HS-5 (cell line): ENCODE results near the gene VSX2.

Source experiments
- DNase-seq: peaks from one replicate; pipeline ENCODE4 v3.0.0-alpha.2; 2012; ENCODE audit warnings: low read depth

The VSX2 gene

DNA sequence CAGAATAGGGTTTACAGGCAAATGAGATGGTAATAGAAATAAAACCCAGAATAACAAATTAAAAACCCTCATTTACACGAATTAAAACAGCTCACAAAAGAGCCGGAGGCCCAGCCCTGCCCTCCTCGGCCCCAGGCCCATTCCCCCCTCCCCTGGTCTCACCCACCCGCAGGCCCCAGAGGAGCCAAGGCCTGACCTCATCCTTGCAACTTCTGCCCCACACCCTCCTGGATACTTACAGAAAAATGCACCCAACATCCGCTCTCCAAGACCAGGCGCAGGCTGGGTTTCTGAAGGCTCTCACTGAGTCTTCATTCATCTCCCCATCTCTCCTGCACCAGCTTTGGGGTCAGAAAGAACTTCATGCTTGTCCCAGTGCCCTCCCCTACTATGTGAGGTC lies 16.2 kb upstream of the VSX2 start:
- DNase-seq = no peak

DNA sequence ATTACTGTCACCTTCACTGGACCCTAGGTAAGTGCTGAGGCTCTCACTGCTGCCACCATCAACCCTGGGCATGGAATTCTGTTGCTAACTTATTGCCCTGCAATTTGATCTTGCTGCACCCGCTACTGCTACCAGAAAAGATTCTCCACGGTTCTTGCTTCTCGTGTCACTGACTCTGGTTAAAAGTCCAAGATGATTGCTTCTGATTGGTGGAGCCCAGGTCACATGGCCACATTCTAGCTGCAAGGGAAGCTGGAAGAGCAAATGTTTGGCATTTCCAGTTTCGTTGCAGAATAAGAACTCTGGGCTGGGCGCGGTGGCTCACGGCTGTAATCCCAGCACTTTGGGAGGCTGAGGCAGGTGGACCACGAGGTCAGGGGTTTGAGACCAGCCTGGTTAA lies 7.5 kb upstream of the VSX2 start:
- no peak for DNase-seq

DNA sequence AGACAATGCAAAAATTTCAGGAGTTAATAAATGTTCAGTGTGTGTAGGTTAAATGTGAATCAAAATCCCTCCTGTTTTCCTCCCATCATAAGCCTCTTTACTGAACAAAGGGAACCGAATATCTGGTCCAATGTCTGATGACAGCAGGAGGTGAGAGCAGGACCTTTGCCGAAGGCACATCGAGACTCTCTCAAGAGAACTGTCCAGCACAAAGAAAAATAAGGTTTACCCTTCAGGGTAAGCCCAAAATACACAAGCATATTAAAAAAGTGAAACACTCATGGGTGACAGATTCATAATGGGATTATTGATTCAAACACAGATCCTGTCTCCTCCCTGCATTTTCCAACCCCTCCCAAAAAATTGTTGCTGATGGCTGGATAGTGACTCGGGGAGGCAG lies 4.2 kb upstream of the VSX2 start:
- DNase-seq = no peak

DNA sequence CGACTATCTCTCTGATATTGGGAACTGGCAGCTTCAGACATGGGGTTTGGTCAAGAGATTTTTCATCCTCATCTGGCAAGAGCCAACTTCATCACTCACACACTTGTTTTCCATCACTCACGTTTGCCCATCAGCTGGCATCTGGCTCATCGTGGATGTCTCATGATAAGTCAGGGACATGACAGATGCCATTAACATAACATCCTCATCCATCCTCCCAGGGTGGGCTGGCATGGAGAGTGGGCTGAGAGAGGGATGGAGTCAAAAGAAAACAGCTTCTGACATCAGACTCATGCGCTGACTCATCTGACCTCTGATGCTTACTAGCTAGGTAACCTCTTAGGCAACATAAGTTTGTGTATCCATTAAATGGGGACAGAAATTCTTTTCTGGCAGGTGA lies 1.8 kb upstream of the VSX2 start:
- DNase-seq = no peak

DNA sequence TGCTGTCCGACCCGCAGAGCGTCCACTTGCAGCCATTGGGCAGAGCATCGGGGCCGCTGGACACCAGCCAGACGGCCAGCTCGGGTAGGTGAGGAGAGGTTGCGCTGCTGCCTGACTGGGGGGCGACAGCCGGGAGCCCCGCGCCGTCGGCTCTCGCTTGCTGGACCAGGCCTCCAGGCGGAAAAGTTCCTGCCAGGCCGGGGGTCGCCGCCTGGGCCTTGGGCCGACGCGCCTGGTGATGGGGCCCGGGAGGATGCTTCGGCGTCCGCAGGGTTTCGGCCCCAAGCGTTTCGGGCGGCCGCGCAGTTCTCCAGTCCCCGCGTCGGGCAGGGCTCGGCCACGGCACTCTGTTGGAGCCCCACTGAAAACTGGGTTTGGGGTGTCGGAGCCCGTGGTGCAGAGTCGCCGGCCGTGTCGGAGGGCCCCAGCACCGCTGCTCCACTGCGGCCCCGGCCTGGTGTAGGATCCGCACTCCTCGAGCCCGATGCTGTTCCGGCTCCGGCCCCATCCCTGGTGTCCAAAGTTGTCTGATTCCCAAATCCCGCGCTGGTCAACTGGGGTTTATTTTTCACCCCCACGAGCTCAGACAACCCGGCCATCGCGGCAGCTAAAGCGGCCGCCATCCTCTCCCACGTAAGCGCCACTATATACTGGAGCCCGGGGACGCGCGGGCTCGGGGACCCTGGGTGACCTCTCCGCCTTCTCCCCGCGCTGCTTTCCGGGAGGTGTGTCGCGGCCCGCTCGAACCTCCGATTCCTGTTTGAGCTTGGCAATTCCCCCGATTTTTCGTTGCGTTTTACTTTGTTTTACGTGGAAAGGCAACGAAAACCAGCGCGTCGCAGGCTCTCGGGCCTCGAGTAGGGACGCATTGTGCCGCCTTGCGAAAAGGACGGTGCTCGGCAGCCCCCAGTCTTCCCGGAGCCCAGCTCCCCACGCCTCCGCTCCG lies 872 bp downstream of the VSX2 start:
- DNase-seq = no peak

DNA sequence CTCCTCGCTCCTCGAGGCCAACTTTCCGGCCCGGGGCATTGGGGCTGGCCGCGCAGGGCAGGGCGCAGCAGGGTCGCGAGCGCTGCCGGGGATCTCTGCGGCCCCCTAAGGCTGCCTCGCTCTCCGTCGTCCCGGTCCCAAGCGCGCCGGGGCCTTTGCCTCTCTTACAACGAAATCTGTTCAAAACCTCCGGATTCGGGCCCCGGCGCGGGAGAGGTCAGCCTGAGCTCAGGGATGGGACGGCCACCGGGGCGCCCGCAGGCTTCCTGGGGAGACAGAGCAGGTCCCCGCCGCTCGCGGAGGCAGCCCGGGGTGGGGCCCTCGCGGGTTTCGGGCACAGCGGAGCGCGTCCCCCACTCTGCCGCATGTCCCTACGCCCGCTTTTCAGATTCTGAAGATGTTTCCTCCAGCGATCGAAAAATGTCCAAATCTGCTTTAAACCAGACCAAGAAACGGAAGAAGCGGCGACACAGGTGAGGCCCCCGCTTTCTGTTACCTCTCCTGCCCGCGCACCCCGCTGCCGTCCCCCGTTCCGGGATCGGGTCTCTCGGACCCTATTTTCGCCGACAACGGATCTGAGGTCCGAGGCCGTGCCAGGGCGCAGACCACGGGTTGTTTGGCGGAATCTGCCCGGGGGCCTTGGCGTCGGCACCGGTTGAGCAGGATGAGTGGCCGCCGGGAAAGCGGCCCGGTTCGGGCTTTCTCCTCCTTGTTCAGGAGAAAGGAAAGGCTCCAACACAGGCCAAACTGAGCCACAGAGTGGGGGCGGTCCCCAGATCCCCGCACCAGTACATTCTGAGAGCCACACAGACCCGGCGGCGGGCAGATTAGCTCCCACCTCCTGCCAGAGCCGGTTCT lies 1.8 kb downstream of the VSX2 start:
- DNase-seq = no peak

DNA sequence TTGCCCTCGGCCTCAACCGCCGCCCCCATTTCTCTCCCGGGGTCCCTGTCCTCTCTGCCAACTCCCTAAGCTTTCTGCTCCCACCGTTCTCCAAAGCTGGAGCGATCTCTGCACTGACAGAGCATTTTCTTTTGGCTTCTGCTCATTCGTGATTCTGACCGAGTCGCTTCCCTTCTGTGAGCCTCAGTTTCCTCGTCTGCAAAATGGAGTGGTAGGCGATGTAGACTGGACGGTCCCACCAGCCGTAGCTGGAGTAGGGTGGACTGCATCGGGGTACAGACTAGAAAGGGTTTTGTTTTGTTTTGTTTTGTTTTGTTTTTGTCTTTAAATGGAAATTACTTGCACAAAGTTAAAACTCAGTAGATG lies 2.4 kb downstream of the VSX2 start:
- DNase-seq = no peak

DNA sequence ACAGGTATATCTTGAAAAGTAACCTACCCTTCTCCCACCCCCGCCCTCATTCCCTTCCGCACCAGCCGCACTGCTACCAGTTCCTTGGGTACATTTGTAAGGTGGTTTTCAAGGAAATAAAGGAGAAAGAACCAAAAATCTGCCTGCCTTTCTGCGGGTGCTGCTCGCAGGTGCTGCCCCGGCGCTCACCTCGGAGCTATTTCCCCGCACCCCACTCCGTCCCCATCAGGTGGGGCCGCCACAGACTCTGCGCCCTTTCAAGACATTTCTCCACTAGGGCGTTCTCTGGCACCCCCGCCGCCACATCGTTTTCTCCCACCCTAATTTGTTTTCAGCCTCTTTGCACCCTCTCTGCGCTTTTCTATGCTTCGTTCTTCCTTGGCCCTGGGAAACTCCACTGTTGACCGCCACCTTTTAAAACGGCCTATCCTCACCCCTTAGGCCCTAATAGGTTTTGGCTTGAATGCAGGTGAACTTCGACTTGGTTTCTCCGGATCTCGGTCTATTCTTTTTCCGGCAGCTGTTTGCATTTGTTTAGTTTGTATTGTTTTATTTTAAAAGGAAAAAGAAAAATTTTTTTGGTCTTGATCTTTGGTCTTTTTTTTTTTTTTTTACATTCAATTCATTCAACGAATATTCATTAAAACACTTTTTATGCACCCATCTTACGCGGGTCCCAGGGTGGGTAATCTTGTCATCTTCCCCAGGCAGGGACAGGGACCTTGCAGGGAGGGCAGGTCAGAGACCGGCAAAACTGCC lies 3.0 kb downstream of the VSX2 start:
- DNase-seq = no peak

DNA sequence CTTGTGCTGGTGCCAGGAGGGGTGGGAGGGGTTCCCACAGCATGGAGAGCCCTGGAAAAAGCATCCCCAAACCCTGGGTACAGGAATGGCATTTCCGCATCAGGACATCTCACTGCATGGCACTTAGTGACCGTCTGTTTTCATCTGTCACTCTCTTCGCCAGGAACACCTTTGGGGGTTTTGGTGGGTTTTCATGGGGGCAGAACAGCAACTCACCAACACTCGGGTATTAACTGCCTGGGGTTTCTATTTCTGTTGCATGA lies 3.5 kb downstream of the VSX2 start:
- DNase-seq = no peak

DNA sequence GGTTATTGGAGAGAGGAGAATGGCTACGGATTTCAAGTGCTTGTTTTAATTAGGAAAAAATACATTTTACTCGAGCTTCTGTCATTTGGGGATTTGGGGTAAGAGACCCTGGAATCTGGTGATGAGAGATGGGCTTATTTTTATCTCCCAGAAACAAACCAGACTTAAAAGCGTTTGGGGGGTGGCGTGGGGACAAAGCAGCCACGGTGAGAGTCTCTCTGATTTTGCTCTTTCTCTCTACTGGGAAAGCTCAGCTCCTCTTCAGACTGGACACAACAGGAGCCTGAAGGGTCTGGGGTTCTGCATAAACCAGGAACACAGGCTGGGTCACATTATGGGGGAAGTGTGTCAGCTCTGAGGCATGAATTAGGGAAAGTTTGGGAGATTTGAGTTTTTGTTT lies 3.8 kb downstream of the VSX2 start:
- no peak for DNase-seq

DNA sequence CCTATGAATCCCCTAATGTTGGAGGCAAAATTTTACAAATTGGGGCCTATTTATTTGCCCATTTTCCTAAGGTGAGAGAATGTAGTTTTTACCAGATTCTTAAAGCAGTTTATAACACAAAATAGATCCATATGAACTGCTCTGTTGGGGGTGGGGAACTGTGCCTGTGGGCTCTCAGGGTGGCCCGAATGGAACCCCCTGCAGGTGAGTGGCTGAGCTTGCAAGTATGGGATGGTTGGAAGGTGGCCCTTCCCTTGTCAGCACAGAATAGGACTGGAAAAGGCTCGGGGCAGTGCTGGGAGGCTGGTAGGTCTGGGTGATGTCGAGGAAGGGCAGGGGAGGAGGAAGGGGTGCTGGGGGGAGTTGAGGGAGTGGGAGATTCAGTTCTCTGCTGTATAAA lies 4.9 kb downstream of the VSX2 start:
- DNase-seq = no peak

DNA sequence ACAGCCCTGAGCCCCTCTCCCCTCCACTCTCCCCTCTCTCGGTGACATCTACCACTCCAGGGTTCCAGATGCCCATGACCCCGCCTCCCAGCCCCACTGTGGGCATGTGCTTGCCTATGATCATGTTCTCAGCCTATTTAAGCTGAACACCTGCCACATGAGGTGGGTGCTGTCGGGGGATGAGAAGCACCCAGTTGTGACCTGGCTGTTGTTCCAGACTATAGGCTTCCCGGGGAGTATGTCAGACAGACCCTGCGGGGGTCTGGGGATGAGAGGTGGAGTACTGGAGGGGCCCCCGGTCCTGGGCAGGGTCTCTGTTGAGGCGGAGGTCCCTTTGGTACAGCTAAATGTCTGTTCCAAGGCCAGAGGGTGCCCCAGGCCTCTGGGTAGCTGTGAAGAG lies 6.0 kb downstream of the VSX2 start:
- DNase-seq = no peak

DNA sequence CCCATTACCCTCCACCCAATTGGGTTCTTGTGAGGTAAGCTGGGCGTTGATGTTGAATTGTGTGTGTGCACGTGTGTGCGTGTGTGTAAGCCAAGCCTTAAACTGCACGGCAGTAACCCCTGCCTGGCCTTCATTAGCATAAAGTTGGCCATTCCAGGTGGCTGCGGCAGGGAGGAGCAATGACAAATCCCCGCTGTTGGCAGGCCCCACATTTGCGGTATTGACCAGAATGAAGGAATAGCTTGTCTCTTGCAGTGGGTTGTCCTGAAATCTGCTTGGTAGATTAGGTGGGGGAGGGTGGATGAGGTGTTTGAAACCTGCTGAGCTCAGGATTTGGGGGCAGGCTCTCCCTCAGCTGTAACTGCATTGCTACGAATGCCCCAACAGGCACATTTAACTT lies 7.3 kb downstream of the VSX2 start:
- no peak for DNase-seq

DNA sequence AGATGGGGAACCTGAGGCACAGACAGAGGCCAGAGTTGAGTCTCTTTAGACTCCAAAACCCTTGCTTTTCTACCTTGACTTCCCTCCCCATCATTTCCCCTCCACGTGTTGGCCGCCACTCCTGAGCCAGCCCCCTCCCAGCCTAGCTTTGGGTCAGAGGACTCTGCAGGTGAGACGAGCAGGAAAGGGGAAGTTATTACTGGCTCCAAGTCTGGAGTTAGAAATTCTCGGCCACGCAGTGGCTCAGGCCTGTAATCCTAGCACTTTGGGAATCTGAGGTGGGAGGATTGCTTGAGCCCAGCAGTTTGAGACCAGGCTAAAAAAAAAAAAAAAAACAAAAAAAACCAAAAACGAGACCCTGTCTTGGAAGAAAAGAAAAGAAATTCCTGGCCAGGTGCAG lies 8.8 kb downstream of the VSX2 start:
- no peak for DNase-seq

DNA sequence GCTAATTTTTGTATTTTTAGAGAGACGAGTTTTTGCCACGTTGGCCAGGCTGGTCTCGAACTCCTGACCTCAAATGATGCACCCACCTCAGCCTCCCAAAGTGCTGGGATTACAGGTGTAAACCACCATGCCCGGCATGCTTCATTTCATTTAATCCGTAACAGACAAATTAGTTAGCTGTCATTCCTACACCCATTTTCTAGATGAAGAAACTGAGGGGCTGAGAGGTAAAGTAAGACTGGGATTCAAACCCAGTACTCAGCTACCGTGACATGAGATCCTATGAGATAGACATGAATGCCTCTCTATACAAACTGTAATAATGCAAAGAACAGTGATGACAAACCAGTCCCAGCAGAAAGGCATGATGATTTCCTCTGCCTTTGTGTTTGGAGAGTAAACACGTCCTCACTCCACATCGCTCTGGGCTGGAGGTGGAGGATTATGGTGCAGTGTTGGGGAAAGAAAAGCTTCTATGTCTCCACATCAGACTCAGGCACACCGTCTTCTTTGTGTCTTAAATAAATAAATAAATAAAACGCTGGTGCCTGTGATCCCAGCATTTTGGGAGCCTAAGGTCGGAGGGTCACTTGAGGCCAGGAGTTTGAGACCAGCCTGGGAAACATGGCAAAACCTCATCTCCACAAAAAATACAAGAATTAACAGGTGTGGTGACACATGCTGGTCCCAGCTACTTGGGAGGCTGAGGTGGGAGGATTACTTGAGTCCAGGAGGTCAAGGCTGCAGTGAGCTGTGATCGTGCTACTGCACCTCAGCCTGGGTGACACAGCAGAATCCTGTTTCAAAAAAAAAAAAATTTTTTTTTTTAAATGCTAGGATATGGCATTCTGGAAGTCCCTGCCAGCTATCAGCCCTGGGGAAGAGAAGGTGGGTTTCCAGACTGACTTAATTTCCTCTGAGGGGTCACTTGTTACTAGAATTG lies 10.5 kb downstream of the VSX2 start:
- DNase-seq = no peak

DNA sequence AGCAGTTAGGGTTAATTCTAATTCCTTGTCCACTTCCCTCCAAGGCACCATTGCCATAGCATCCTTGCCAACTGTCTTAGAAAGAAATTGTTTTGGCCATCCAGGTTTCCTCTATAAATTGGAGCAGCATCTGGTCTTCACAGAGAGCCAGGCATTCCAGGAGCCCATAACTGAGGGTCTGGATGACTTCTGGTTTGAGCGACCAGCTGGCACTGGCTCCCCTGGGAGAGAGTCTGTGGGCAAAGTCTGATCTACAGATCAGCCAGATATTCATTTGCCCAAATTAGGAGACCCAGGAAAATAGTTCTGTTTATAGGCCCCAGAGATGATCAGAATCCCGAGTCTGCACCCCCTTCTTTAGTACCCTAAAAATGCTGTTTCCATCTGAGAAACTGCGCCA lies 16.0 kb downstream of the VSX2 start:
- DNase-seq = no peak

DNA sequence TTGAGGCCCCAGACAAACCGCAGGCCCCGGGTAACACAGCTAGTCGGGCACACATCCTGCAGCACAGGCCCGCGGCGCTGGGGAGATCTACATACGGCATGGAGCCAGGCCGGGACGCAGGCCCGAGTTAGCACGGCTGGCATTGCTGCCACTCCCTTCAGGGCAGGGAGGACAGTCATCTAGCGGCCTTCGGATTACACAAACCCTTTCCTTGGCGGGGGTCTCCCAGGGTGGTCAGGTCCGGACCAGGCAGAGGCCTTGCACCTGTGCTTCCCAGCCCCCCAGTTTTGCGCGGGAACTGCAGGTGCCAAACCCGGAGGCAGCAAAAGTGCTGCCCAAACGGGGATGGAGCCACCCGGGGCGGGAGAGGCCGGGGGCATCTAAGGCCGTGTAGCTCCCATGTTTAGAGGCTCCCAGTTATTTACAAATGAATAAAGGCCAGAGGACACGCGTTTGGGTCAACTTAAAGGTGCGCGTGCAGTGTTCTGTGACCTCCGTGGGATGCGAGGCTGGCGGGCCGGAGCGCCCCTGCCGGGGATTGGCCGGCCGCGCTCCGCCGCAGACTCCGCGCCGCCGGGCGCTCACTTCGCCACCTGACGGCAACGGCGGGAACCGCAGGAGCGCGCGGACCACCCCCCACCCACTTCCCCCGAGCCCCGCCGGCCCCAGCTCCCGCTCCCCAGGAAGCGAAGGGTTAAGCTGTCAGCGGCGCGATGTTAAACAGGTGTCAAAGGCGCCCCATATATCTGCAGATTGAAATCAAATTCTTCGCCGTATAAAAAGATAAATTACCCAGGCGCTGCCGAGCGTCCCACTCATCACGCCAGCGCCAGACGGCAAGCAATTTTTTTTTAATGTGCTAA lies 18.1 kb downstream of the VSX2 start:
- no peak for DNase-seq

DNA sequence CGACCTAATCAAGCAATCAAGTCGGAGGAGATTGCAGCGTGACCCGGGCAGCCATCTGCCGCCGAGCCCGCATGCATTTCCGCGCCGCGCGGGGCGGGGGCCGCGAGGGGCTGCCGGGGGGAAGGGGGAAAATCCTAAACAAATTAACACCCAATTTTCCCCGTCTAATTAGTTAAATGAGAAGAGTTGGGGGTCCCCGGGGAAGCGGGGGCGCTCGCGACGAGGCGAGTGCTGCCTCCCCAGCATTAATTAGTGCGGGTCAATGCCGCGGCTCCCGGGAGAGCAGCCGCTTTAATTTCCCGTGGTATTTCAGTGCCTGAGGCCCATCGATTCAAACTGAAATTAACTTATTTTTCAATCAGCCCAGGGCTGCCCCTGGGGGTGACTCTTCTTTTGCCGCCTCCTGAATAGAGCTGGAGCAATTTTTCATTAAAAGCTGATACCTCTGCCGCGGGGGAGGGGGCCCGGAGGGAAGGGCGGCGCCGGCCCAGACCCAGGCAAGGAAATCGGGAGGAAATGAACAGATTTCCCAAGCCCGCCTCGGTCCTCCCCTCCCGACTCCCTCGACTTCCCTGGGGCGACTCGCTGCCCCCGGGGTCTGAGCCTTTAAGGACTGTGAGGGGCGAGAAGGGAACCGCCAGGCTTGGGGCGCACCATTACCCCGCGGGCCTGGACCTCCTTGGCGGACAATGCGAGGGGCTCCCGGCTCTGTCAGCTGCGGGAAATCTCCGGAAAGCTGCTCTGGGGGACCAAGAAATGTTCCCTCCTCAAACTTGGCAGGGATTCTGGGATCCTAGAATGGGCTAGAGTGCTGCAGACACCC lies 18.9 kb downstream of the VSX2 start:
- DNase-seq = no peak

DNA sequence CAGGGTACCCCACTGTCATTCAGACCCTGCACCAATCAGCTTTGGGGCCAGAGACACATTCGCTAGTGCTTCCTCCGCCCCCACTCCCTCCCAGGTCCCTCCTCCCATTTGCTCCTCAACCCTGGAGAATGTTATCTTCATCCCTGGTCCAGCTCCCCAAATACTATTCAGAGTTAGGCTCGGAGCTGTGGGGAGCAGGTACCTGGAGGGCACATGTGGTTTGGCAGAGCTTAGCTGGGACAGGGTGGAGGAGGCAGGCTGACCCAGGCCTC lies 19.5 kb downstream of the VSX2 start:
- DNase-seq = no peak

DNA sequence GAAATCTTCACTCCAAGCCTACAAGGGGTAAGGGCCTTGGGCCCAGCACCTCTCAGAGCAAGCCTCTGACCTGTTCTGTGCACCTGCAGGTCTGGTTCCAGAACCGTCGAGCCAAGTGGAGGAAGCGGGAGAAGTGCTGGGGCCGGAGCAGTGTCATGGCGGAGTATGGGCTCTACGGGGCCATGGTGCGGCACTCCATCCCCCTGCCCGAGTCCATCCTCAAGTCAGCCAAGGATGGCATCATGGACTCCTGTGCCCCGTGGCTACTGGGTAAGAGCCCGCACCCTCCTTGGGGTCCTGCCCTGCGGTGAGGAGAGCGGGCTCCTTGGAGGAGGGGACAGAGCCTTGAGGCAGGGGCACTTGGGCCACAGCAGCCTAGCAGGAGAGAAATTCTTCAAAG lies 20.3 kb downstream of the VSX2 start:
- no peak for DNase-seq
